ENCODE measurements around the gene DZIP1L.
A peak's percentile ranks its signal among the peaks of the same experiment; 100 is the strongest.
"Not testable (repeated sequence)": the region's sequence is repeated elsewhere in the genome, so short reads cannot be mapped to it uniquely, and the experiment has no call there.

Gene DZIP1L

DNA sequence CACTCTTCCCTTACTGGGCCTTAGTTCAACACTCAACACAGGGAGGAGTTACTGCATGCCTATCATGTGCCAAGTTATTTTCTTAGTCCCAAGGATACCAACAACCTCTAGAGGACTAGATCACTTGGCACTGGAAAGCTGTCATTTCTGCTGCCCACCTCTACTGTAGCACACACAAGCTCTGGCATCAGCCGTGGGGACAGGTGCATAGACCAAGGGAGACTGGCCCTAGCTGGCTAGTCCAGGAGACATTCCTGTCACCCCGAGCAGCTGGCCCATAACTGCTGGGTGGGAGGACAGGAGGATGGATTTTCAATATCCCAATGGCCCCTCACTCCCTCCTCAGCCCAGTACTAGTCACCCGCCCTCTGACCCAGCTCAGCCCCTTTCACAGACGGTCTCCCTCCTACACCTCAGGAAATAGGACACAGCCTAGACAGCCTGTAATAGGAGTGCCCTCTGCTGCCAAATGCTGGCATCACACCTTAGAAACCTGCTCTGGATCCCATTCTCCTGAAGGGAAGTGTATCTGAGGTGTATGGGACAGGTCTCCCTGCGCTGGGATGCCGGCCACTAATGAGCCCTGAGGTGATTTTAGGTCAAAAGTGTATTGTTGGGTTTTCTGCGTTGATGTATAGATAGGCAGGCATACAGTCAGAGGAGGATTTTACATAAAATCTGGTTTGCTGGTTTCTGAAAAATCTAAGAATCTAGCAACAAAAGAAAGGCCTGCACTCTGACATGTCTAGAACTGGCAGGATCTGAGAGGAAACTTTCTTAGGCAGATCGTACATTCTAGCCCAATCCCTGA is 3.4 kb upstream of the DZIP1L start:
- Histone ChIP-seq H3K4me3 (no peak overlapping the region), H3K27ac (no peak overlapping the region)

- peak overlapping the region; percentile 60 to 81 (median 66) for H3K4me3 ChIP-seq
Measured at GRCh38 chr3:138114431-138114918, 933 bp downstream of the DZIP1L start.

DNA sequence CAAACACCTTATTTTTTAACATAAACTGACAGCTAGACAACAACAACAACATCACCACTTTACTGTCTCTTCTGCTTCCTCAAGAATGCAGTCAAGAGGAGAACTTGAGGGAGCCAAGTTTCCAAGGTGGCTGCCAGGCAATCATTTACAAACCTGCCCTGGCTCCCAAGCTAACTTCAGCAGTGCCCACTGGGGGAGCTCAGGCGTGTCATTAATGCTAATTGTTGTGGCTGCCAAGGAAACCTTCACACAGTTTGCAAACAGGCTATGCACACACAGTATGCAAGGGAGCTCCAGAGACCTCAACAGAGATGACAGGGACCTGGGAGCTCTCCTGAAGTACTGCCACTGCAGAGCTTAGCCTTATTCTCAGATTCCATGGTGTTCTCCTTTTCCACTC is 2.1 kb downstream of the DZIP1L start:
- Histone ChIP-seq H3K27ac (peak overlapping the region in 16 of 21 experiments; percentile 25 to 93 (median 86)), H3K4me3 (no peak overlapping the region)

More at GRCh38 chr3:138114431-138114918, 933 bp downstream of the DZIP1L start:
- peak overlapping the region; percentile 34 to 94 (median 86) for H3K27ac ChIP-seq

GRCh38 chr3:138112362-138112761 is 3.0 kb downstream of the DZIP1L start:
- Histone ChIP-seq H3K4me3 (no peak overlapping the region), H3K27ac (peak overlapping the region in 16 of 21 experiments; percentile 12 to 92 (median 38))

- no peak overlapping the region for H3K27ac ChIP-seq
Measured at GRCh38 chr3:138105598-138105997, 9.8 kb downstream of the DZIP1L start.

DNA sequence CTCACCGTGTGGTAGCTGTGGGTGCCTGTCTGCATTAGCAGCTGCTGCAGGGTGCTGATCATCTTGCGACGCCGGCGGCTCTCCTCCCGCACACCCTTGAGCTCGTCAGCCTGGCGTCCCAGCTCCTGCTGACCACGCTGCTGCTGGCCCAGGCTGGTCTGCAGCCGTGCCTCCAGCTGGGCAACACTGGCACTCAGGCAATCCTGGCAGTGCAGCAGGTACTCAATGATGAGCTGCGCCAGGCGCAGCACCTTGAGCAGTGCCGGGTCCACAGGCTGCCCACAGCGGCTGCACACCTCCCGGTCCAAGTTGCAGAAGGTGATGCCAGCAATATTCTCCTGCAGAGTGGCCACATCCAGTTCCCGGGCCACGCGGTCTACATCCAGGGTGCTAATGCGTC is 11.9 kb downstream of the DZIP1L start:
- no peak overlapping the region for H3K4me3 ChIP-seq
- no peak overlapping the region for H3K27ac ChIP-seq

More at GRCh38 chr3:138105598-138105997, 9.8 kb downstream of the DZIP1L start:
- H3K4me3 ChIP-seq, result no peak overlapping the region

- not testable (repeated sequence) for H3K27ac ChIP-seq
Measured at GRCh38 chr3:138101351-138101940, 14.0 kb downstream of the DZIP1L start.

DNA sequence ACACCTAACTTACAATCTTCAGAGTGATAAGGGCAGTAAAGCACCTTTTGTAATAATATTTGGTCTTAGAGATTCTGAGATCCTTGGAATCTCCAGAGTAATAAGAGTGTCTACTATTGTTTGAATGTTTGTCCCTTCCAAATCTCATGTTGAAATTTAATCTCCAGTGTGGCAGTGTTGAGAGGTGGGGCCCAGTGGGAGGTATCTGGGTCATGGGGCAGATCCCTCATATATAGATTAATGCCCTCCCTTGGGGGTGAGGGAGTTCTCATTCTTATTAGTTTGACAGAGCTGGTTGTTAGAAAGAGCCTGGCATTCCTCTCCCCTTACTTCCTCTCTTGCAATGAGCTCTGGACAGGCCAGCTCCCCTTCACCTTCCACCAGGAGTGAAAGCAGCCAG is 16.0 kb downstream of the DZIP1L start:
- Histone ChIP-seq H3K4me3 (no peak overlapping the region), H3K27ac (no peak overlapping the region)

More at GRCh38 chr3:138101351-138101940, 14.0 kb downstream of the DZIP1L start:
- H3K4me3 ChIP-seq, result not testable (repeated sequence)

- H3K4me3 ChIP-seq, result no peak overlapping the region
Measured at GRCh38 chr3:138097192-138098172, 17.9 kb downstream of the DZIP1L start.

GRCh38 chr3:138093721-138094120 is 21.7 kb downstream of the DZIP1L start:
- no peak overlapping the region for H3K27ac ChIP-seq

More at GRCh38 chr3:138097192-138098172, 17.9 kb downstream of the DZIP1L start:
- no peak overlapping the region for H3K27ac ChIP-seq

GRCh38 chr3:138092023-138092422 is 23.4 kb downstream of the DZIP1L start:
- H3K4me3 ChIP-seq, result no peak overlapping the region

More at GRCh38 chr3:138093721-138094120, 21.7 kb downstream of the DZIP1L start:
- H3K4me3 ChIP-seq, result no peak overlapping the region

GRCh38 chr3:138089091-138089490 is 26.3 kb downstream of the DZIP1L start:
- Histone ChIP-seq H3K27ac (no peak overlapping the region), H3K4me3 (no peak overlapping the region)

More at GRCh38 chr3:138092023-138092422, 23.4 kb downstream of the DZIP1L start:
- H3K27ac ChIP-seq, result no peak overlapping the region

GRCh38 chr3:138085745-138086144 is 29.7 kb downstream of the DZIP1L start:
- not testable (repeated sequence) for H3K4me3 ChIP-seq, H3K27ac ChIP-seq

- Histone ChIP-seq H3K4me3 (no peak overlapping the region), H3K27ac (peak overlapping the region in 1 of 21 experiments; percentile 9)
Measured at GRCh38 chr3:138084196-138084595, 31.2 kb downstream of the DZIP1L start.

DNA sequence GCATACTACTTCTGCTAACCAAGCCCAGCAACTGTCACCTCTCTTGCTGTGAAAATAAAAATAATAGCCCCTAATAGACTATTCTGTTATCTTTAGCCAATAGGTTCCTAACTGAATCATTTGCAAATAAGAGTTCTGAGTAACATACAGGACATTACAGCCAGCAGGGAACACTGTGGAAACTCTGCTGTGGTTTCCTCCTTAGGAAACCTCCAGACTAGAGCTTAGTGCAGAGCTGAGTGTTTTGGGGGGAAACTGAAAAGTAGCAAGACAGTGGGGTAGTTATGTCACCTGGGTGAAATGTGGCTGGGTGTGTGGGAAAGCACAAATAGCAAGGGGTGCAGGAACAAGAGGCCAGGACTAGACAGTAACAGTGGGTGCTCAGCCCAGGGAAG is 32.4 kb downstream of the DZIP1L start:
- H3K4me3 ChIP-seq, result no peak overlapping the region
- peak overlapping the region in 8 of 21 experiments; percentile 3 to 80 (median 39) for H3K27ac ChIP-seq

GRCh38 chr3:138082085-138082991 is 33.1 kb downstream of the DZIP1L start:
- H3K4me3 ChIP-seq, result no peak overlapping the region
- peak overlapping the region in 19 of 21 experiments; percentile 12 to 80 (median 56) for H3K27ac ChIP-seq

- Histone ChIP-seq H3K4me3 (no peak overlapping the region), H3K27ac (peak overlapping the region in 20 of 21 experiments; percentile 12 to 80 (median 54))
Measured at GRCh38 chr3:138081371-138082084, 33.9 kb downstream of the DZIP1L start.

GRCh38 chr3:138079901-138080300 is 35.5 kb downstream of the DZIP1L start:
- no peak overlapping the region for H3K27ac ChIP-seq
- H3K4me3 ChIP-seq, result no peak overlapping the region

Data from skin epidermis (tissue), 12 donors.